Astrocyte of the cerebellum (primary cell): ENCODE data around the gene TREX2.

Source experiments
- DNase-seq: peaks from one replicate; pipeline ENCODE4 v3.0.0-alpha.2; 2011; ENCODE audit warnings: low read depth
- H3K4me3 ChIP-seq: 2 replicates; pipeline ENCODE4 v1.5.1; 2011; ENCODE audit warnings: mild to moderate bottlenecking, low read depth, low read length, moderate library complexity
- CTCF ChIP-seq: IDR thresholded peaks from 2 replicates; pipeline ENCODE4 v1.5.1; 2012; ENCODE audit warnings: low read length, low read depth, moderate library complexity, mild to moderate bottlenecking; ENCODE audit errors: missing control alignments
- in situ Hi-C: cut with HindIII; loops from 2 replicates; pipeline ENCODE4 v1.10.0; 2017; ENCODE audit warnings: low sequenced_read_pairs

Gene TREX2

GRCh38 chrX:153411988-153412574 is 33.8 kb downstream of the TREX2 start:
- in situ Hi-C loops: no loop called here
- no peak for TF ChIP-seq CTCF
- H3K4me3 ChIP-seq: peak overlapping the region; percentile 33
- DNase-seq: no peak

GRCh38 chrX:153411255-153411987 is 34.4 kb downstream of the TREX2 start, which contains the start of gene ZFP92:
Gene ZFP92, plus strand, starts transcription at chrX:153411472. Its CDS starts 6,851 bp downstream, at chrX:153418323.
- DNase-seq: no peak
- TF ChIP-seq CTCF: no peak
- in situ Hi-C loops: no loop called here
- peak within 1 kb of the TSS; percentile 33 for H3K4me3 ChIP-seq

GRCh38 chrX:153410888-153411254 is 35.0 kb downstream of the TREX2 start:
- peak overlapping the region; percentile 33 for H3K4me3 ChIP-seq
- no peak for DNase-seq
- TF ChIP-seq CTCF: no peak
- in situ Hi-C loops: no loop called here

DNA sequence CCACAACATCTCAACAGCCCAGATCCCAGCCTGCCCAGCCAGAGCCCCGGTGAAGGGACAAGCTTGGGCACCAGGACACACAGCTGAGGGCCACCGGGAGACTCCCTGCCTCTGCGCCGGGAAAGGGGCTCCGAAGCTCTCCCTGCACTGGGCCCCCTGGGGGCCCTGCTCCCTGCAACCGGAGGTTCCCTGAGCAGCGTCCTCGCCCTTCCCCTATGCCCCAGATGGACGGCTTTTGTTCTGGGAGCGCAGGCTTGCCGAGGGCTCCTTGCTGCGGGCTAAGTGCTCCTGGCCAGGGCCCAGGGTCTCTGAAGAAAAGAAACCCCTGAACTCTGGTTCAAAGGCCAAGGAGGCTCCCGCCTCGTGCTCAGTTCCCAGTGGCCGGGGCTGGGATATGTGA is 35.5 kb downstream of the TREX2 start:
- TF ChIP-seq CTCF: no peak
- H3K4me3 ChIP-seq: no peak overlapping the region
- in situ Hi-C loops: no loop called here
- no peak for DNase-seq

GRCh38 chrX:153409414-153410101 is 36.3 kb downstream of the TREX2 start:
- DNase-seq: no peak
- in situ Hi-C loops: no loop called here
- TF ChIP-seq CTCF: no peak
- no peak overlapping the region for H3K4me3 ChIP-seq

DNA sequence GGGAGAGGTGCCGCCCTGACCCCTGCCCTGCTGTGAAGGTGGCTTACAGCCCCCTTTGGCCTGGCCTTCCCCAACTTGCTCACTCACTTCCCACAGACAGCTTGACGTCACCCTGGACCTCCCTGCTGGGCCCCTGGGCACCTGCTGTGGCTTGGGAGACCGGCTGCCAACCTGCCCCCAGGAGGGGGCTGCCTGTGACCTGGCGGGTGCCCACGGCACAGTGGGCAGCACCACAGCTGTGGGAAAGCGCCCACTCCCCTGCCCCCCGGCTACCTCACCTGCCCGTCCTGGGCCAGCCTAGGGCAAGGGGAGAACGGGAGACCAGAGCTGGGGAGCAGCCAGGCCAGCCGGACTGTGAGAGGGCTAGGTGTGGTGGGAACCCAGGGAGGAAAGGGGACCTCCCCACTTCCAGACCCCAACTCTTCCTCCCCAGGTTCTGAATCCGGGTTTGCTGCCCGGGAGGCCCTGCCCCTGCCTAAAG is 36.9 kb downstream of the TREX2 start:
- H3K4me3 ChIP-seq: no peak overlapping the region
- no peak for DNase-seq
- TF ChIP-seq CTCF: no peak
- in situ Hi-C loops: no loop called here
